Sciatic nerve (tissue), 2 donors: ENCODE results near the gene SDK1. TPM values are rescaled to one million over a fixed set of nuclear protein-coding genes. Genes with fewer than 3 reads are reported as not detected.
"Not testable (repeated sequence)": the region's sequence is repeated elsewhere in the genome, so short reads cannot be mapped to it uniquely, and the experiment has no call there.

Source experiments
- ATAC-seq: fragments of 200-7000 bp; cut with Tn5 transposase; one replicate; pipeline ENCODE4 v1.9.1; 2020; ENCODE audit warnings: mild to moderate bottlenecking, moderate library complexity
- DNase-seq: peaks from one replicate; pipeline ENCODE4 v3.0.0-alpha.2; 2020; ENCODE audit warnings: low spot score
- intact Hi-C: fragments of 100-400 bp; cut with DNase I; formaldehyde crosslinking; loops from one replicate; pipeline ENCODE4 v1.14.2; 2022
- total RNA-seq: library from RNA; stranded (reverse); fragmentation: NEBNext Ultra II Directional; extraction: Animal tissue kit (Norgen Biotek cat#: 25700); gene quantifications from one replicate; pipeline ENCODE4 v1.2.1, GENCODE V29; 2021
- donor health status: DM: no; HTN: no; CAD: no.
- donor health status: DM: no; HTN: no; CAD: no.

The SDK1 gene
- total RNA-seq, 1 donor from 2014 or later, result 11.2 TPM

GRCh38 chr7:4225361-4225771, 924.3 kb downstream of the SDK1 start:
- DNase-seq, result no peak
- ATAC-seq, result no peak
- intact Hi-C loops, result no loop called here

GRCh38 chr7:4225881-4226523, 925.0 kb downstream of the SDK1 start:
- ATAC-seq (no peak), DNase-seq (no peak)
- intact Hi-C loops, result no loop called here

GRCh38 chr7:4226524-4226882, 925.5 kb downstream of the SDK1 start:
- no peak for DNase-seq
- intact Hi-C loops, result no loop called here
- ATAC-seq, result no peak

GRCh38 chr7:4227105-4228010, 926.3 kb downstream of the SDK1 start:
- intact Hi-C loops, result no loop called here
- ATAC-seq, result no peak
- no peak for DNase-seq

GRCh38 chr7:4230352-4230751, 929.3 kb downstream of the SDK1 start:
- ATAC-seq, result no peak
- no peak for DNase-seq
- intact Hi-C loops, result no loop called here

- no peak for ATAC-seq
- intact Hi-C loops, result no loop called here
- peak; percentile 30 for DNase-seq
These were observed 932.1 kb downstream of the SDK1 start for GRCh38 chr7:4233146-4233545.

GRCh38 chr7:4233621-4234497, 932.8 kb downstream of the SDK1 start:
- ATAC-seq, result no peak
- intact Hi-C loops, result no loop called here
- DNase-seq, result peak; percentile 35

GRCh38 chr7:4234498-4234855, 933.4 kb downstream of the SDK1 start:
- peak; percentile 48 for DNase-seq
- intact Hi-C loops, result no loop called here
- peak; percentile 30 for ATAC-seq

GRCh38 chr7:4234886-4235285, 933.8 kb downstream of the SDK1 start:
- intact Hi-C loops, result loop anchor here (5.0 kb wide), 1 partner anchor 1988 kb away; no protein-coding TSS in a partner anchor
- DNase-seq (peak; percentile 17), ATAC-seq (no peak)

- ATAC-seq, result no peak
- intact Hi-C loops, result loop anchor here (5.0 kb wide), 1 partner anchor 1988 kb away; no protein-coding TSS in a partner anchor
- DNase-seq, result peak; percentile 27
These were observed 934.5 kb downstream of the SDK1 start for GRCh38 chr7:4235596-4235995.

GRCh38 chr7:4236389-4236788, 935.3 kb downstream of the SDK1 start:
- intact Hi-C loops, result loop anchor here (5.0 kb wide), 1 partner anchor 1989 kb away; no protein-coding TSS in a partner anchor
- no peak for ATAC-seq
- no peak for DNase-seq

- DNase-seq, ATAC-seq: not testable (repeated sequence)
- intact Hi-C loops, result loop anchor here (5.0 kb wide), 1 partner anchor 1990 kb away; no protein-coding TSS in a partner anchor
These were observed 935.8 kb downstream of the SDK1 start for GRCh38 chr7:4236873-4237272.

GRCh38 chr7:4237296-4238235, 936.5 kb downstream of the SDK1 start:
- ATAC-seq, result no peak
- DNase-seq, result peak; percentile 35
- intact Hi-C loops, result loop anchor here (1.0 to 5.0 kb wide), 2 partner anchors 50 to 1990 kb away; no protein-coding TSS in a partner anchor

GRCh38 chr7:4238861-4239260, 937.8 kb downstream of the SDK1 start:
- ATAC-seq, result no peak
- no peak for DNase-seq
- intact Hi-C loops, result loop anchor here (1.0 to 5.0 kb wide), 2 partner anchors 52 to 1992 kb away; no protein-coding TSS in a partner anchor

GRCh38 chr7:4240042-4240441, 939.0 kb downstream of the SDK1 start:
- intact Hi-C loops, result no loop called here
- no peak for ATAC-seq
- no peak for DNase-seq

GRCh38 chr7:4240520-4241303, 939.7 kb downstream of the SDK1 start:
- intact Hi-C loops, result no loop called here
- no peak for ATAC-seq
- peak; percentile 32 for DNase-seq

GRCh38 chr7:4241304-4241612, 940.2 kb downstream of the SDK1 start:
- intact Hi-C loops, result no loop called here
- DNase-seq, result peak; percentile 12
- ATAC-seq, result no peak
